Heart left ventricle (tissue), 13 donors: ENCODE measurements around the gene PAK4.

Experiments
- POLR2A ChIP-seq, 2 donors: fragments of 450-650 bp; IDR thresholded peaks; one replicate each; pipeline ENCODE4 v1.6.1; 2017; ENCODE audit warnings: antibody characterized with exemption in 2 of 2, mild to moderate bottlenecking in 2 of 2, moderate library complexity in 2 of 2
- TF ChIP-seq, protein P1 (sequence below), 12 donors: fragments of 200-600 bp; sonication (generic) in 4 of 12; IDR thresholded peaks; one replicate each; pipeline versions ENCODE4 v1.5.0 to v1.8.0; 2018 to 2022; ENCODE audit warnings: antibody characterized with exemption in 12 of 12, mild to moderate bottlenecking in 5 of 12
- donor health status: ischemic (EF 13 %, LVEDD 7.1; RV severe dilation, severe dysfunction).
- donor health status: DM: no; HTN: yes; CAD: no.
- donor health status: DM: no; HTN: no; CAD: no.
- donor health status: ischemic (EF 25% LVEDD 6.9; RV normal size, moderate dysfunction).
- donor health status: ischemic (EF 25% LVEDD 5.7; RV mildly dilated, moderate dysfunction).
- donor health status: ischemic (EF 35%, LVEDD 5.7; RV mildly dilated, moderate dysfunction).
- donor health status: nonischemic (EF 11% LVEDD 7.7; RV severe dilation, severe dysfunction).
- donor health status: DM: yes; HTN: yes; CAD: no.
- donor health status: PGD.
- donor health status: ischemic (EF 29% LVEDD 5.4; RV normal size, mild dysfunction).
- donor health status: nonischemic (EF 23%, LVEDD 6.1; RV moderate dilation, normal function).

DNA sequence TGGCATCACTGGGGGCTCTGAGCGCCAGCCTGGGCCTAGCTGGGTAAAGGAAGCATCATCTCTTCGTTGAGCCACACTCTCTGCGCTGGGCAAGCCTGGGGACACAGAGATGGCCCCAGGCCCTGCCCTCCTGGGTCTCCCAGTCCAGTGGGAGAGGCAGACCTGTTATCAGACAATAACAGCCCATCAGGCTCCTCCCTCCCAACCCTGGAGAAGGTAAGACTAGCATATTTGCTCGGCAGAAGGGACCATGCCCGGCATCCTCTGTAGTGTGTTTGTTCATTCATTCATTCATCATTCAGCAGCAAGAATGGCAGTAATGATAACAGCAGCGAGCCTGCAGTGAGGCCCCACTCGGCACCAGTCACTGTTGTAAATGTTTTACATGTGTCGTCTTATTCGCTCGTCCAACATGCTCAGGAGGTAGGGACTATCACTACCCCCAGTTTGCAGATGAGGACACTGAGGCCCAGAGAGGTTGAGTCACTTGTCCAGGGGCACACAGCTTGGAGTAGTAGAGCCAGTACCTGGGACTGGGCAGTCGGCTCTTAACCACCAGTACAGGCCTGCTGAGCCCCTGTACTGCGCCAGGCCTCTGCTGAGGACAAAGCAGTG is 33.2 kb downstream of the PAK4 start:
- TF ChIP-seq, protein P1, sequence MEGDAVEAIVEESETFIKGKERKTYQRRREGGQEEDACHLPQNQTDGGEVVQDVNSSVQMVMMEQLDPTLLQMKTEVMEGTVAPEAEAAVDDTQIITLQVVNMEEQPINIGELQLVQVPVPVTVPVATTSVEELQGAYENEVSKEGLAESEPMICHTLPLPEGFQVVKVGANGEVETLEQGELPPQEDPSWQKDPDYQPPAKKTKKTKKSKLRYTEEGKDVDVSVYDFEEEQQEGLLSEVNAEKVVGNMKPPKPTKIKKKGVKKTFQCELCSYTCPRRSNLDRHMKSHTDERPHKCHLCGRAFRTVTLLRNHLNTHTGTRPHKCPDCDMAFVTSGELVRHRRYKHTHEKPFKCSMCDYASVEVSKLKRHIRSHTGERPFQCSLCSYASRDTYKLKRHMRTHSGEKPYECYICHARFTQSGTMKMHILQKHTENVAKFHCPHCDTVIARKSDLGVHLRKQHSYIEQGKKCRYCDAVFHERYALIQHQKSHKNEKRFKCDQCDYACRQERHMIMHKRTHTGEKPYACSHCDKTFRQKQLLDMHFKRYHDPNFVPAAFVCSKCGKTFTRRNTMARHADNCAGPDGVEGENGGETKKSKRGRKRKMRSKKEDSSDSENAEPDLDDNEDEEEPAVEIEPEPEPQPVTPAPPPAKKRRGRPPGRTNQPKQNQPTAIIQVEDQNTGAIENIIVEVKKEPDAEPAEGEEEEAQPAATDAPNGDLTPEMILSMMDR (IDR thresholded peaks at IDR 0.05) = no peak
- TF ChIP-seq POLR2A (IDR thresholded peaks at IDR 0.05) = no peak
